ENCODE measurements around the gene ECEL1.
"Not testable (repeated sequence)": the region's sequence is repeated elsewhere in the genome, so short reads cannot be mapped to it uniquely, and the experiment has no call there.

Gene ECEL1

GRCh38 chr2:232487385-232488096 lies at the start of gene ECEL1:
Gene ECEL1 (minus strand): TSS chr2:232487834. CDS start chr2:232486653, 1,181 bp downstream.
- no peak for DNase-seq

GRCh38 chr2:232537079-232537478 lies 49.4 kb upstream of the ECEL1 start:
- no peak for DNase-seq

GRCh38 chr2:232535761-232536530 lies 48.3 kb upstream of the ECEL1 start:
- DNase-seq, result no peak

- DNase-seq, result peak; percentile 6
Measured at GRCh38 chr2:232534940-232535651, 47.5 kb upstream of the ECEL1 start.

- peak; percentile 11 for DNase-seq
Measured at GRCh38 chr2:232533944-232534710, 46.5 kb upstream of the ECEL1 start.

GRCh38 chr2:232532821-232533220 lies 45.2 kb upstream of the ECEL1 start:
- DNase-seq, result not testable (repeated sequence)

GRCh38 chr2:232532419-232532818 lies 44.8 kb upstream of the ECEL1 start:
- DNase-seq, result no peak

- no peak for DNase-seq
Measured at GRCh38 chr2:232530626-232531260, 43.1 kb upstream of the ECEL1 start.

GRCh38 chr2:232529806-232530547 lies 42.3 kb upstream of the ECEL1 start:
- no peak for DNase-seq

- DNase-seq, result no peak
Measured at GRCh38 chr2:232528746-232529460, 41.3 kb upstream of the ECEL1 start.

- DNase-seq, result no peak
Measured at GRCh38 chr2:232527905-232528470, 40.4 kb upstream of the ECEL1 start.

GRCh38 chr2:232526372-232526941 lies 38.8 kb upstream of the ECEL1 start:
- no peak for DNase-seq

- no peak for DNase-seq
Measured at GRCh38 chr2:232525791-232526371, 38.2 kb upstream of the ECEL1 start, which contains the start of gene CHRND. Gene CHRND (plus strand): TSS chr2:232526160. CDS start chr2:232526216, 56 bp downstream.

GRCh38 chr2:232525199-232525598 lies 37.6 kb upstream of the ECEL1 start:
- DNase-seq, result no peak

GRCh38 chr2:232524771-232525170 lies 37.1 kb upstream of the ECEL1 start:
- no peak for DNase-seq

- peak; percentile 33 for DNase-seq
Measured at GRCh38 chr2:232523682-232524597, 36.3 kb upstream of the ECEL1 start.

GRCh38 chr2:232523402-232523681 lies 35.7 kb upstream of the ECEL1 start:
- DNase-seq, result no peak

GRCh38 chr2:232522623-232523401 lies 35.2 kb upstream of the ECEL1 start:
- no peak for DNase-seq
